Medulla oblongata (tissue), 1 donor: Measurements from ENCODE around the gene UBASH3A.

Source experiments
- DNase-seq: peaks from one replicate; pipeline ENCODE4 v3.0.0-alpha.2; 2015; ENCODE audit errors: extremely low spot score

Gene UBASH3A

DNA sequence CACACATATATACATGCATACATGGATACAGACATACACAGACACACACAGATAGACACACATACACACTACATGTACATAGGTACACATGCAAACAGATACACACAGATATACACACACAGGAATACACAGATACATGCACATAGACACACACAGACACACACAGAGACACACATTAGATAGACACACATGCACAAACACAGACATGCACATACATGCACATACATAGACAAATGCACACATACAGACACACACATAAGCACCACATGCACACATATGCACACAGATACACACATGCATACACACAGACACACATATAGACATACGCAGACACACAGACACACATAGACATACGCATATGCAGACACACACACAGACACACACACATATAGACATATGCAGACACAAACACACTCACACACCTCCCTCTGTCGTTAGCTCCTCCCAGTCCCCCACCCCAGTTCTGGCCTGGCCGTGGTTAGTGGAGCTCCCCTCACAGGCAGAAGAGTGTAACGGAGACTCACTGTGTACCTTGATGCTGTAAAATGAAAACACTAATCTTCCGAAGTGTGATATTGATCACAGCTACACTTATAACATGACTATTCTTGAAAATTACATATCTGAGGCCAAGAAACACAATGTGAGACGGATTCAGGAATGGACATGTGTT is 7.6 kb downstream of the UBASH3A start:
- no peak for DNase-seq

DNA sequence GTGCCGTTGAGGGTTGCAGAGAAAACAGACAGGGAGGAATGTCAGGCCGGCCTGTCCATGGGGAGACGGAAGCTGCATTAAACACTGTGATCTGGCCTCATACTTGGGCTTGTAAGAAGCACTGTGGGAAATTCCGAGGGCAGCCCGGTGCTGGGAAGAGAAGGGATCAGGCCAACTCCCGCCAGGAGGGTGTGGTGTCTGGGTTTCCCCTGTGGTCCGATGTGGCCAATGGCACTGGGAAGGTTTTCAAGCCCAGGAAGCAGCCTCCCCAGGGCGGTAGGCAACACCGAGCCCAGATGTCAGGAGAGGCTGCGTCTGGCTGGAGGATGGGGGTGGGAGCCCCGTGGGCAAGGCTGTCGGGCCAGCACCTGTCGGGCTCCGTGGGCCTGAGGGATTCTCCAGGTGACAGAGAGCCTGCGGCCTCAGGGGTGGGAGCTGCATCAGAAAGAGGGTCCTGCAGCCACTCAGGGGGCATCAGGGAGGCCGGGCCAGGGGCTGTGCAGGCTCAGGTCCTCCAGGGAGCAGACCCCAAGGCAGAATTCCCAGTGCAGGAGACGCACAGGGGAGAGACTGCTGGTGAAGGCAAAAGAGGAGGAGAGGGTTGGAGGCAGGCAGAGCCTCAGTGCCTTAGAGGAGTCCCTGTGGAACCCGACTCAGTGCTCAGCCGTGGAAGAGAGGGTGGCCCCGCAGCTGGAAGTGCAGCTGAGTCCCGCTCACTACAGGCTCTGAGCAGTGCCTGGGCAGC is 8.4 kb downstream of the UBASH3A start:
- DNase-seq, result no peak

DNA sequence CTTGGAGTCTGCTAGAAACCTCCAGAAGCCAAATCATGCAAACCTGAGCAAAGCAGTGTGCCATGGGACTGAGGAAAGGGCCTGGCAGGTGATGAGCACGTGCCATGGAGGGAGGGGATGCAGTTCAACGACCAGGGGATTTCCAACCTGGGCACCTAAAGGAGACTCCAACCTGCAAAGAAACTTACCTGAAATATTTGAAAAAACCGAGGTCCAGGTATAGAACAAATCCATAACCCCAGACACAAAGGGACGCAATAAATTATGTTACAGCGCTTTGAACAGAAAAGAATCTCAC is 8.9 kb downstream of the UBASH3A start:
- DNase-seq, result no peak

DNA sequence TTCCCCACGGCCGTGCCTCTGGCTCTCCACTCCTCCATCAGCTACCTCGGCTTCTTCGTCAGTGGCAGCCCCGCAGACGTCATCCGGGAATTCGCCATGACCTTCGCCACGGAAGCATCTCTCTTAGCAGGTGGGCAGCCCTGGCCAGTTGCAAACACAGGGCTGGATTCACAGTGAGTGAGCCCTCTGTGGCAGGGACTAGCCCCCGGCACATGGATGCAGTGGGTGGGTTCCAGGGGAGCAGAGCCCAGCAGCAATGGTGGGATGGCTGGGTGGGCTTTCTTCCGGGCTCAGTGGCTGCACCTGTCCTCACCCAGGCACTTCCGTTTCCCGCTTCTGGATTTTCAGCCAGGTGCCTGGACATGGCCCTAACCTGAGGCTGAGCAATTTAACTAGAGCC is 9.4 kb downstream of the UBASH3A start:
- no peak for DNase-seq

DNA sequence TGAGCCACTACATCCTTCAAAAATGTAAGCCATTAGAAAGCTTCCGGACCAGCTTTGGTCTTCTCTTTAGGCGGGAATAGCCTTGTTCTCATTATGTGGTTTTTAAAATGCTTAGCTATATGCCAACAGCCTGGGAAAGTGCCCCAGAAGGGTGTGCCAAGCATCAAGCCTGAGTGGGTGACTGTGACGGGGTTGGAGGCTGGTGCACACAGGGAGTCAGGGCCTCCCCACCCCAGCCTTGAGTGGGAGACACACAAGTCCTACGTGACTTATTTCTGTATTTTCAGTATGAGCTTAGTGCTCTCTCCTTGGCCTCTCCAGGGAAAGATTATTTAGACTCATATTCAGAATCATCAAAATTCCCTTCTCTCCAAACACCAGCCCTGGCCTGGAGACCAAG is 9.8 kb downstream of the UBASH3A start:
- DNase-seq, result no peak

DNA sequence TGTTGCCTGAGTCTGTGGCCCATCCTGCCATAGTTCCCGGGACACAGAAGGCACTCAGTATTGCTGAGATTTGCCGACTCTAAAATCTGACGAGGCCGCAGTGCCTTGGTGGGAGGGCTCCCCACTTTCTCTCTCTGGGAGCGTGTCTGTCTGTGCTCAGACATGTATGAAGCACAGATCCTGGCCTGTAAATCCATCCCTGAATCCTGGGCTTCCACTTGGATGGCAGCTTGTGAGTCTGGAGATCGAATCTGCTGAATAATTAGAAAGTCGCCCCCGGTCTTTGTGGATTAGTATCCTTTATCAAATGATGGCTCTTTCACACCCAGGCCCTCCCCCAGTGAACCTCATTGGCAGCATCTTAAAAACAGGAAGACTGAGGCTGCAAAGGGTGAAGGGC is 10.4 kb downstream of the UBASH3A start:
- DNase-seq, result no peak

DNA sequence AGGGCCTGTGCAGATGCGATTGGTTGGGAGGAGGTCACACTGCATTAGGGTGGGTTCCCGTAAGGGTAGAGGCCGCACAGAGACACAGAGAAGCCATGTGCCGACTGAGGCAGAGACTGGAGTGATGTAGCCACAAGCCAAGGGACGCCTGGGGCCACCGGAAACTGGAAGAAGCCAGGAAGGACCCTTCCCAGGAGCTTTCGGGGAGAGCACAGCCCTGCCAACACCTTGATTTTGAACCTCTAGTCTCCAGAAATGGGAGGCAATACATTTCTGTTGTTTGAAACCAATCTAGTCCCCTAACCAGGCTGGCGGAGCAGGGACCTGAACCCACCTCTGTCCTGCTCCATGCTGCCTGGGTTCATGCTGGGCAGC is 10.8 kb downstream of the UBASH3A start:
- DNase-seq, result no peak

DNA sequence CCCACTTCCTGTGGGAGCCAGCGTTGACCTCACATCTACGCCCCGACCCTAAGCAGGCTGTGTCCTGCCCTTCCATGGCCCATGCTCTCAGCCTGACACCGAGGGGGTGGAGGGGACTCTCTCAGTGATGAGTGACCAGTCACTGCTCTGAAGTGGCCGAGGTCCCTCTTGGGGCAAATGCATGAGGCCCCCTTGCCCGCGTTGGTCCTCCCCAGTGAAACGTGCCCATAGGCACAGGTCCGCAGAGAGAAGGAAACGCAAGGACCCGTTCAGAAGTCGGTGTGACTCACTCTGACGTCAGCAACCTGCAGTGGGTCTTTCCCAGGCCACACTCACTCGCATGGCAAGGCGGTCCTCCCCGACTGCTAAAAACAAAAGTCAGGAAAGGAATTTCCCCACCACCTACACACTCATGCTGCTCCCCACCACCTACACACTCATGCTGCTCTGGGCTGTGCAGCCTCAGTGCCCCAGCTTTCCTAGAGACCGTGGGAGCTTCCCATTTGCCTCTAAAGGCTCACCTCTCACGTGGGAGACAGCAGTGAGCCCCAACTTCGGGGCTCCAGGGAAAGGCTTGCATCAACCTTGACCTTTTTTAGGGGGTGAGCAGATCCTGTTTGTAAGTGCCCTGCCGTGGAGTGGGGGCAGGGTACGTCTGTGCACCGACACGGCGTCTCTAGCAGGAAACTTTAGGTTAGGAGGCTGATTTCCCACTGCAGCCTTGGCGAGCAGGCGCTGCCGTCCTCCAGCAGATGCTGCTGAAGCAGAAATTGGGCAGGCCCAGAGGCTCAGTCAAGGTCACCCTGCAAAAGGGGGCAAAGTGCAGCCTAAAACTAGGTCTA is 11.4 kb downstream of the UBASH3A start:
- DNase-seq, result no peak

DNA sequence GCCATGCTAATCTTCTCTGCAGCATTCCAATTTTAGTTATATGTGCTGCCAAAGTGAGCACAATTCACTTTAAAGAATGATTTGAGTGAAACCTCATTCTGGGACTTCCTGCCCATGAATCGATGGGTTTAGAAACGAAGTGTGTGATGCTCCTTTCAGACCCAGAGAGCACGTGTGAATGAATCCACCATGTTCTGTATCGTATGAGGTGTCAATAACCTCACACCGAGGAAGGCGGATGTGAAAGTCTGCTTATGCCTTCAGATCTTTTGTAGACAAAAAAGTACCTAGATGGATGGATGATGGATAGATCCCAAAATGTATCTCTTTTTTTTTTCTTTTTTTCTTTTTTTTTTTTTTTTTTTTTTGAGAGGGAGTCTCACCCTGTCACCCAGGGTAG is 13.8 kb downstream of the UBASH3A start:
- no peak for DNase-seq

DNA sequence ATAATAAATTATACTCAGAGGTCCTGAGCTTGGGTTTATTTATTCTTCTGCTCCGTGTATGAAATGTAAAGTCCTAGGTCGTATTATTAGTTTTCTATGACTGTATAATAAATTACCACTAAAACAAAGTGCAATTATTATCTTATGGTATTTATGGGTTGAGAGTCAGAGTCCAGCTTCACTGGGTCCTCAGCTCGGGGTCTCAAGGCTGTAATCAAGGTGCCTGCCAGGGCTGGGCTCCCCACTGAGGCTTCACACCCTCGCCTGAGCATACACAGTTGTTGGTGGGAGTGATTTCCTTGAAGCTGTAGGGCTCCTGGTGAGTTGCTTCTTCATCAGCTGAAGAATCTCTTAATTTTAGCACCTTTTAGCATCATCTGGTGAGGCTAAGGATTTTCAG is 15.2 kb downstream of the UBASH3A start:
- DNase-seq, result no peak

DNA sequence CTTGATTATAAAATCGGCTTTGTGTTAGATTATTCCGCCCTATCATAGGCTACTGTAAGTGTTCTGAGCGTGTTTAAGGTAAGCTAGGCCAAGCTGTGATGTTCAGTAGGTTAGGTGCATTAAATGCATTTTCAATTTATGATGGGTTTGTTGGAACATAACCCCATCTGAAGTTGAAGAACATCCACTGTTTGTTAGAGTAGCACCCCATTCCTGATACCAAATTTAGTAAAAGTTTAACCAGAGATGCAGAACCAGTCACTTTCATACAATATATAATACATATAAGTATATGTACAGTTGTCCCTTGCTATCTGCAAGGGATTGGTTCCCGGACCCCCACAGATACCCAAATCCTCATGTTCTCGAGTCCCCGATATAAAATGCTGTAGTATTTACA is 16.1 kb downstream of the UBASH3A start:
- no peak for DNase-seq

DNA sequence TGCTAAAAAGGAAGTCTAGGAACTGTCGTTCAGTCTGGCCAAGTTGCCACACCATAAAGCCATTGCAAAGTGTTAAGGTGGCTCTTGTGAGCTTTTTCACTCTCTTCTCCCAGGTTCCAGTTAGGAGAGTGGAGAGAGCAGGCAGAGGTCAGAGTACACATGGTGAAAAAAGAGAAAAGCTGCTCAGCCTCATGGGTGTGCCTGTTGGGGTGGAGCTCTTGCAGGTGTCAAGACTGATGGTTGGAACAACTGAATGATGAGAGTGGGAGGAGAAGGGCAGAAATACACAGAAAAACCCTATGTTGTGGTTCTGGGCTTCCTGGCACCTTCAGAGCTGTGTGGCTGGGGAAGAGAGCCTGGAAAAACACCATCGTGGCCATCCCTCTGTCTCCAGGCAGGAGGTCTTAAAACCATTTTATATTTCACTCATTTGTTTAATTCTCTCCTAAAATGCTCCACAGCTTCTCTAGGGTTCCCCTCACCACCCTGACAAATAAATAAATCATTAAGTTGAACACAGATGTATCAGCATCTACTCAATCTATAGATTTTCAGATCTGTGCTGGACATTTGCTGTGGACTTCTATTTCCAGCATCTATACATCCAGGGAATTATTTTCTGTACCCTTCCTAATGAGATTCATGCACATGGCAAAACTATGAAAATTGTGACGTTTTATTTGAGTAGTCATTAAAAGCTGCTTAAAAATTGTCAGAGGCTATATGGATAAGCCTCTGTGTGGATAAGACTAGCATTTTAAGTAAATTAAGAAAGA is 17.5 kb downstream of the UBASH3A start:
- no peak for DNase-seq

DNA sequence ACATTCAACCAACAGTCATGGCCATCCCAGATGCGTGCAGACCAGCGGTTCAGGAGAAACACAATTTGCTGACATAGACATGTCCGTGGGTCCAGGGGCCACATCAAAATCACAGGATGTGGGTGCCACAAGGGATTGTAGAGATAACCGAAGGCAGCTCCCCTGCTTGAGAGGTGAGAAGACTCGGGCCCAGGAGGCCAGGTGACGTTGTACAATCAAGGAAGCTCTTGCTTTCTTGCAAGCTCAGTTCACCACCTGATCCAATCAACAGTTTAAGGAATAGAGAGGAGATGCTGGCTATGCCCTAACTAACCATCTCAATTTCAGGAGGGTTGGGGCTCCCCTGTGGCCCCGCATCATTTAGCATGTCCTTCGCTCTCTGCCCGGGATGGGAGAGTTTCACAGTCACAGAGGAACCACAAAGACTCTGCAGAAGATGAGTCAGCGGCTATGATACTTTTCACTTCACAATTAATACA is 19.5 kb downstream of the UBASH3A start:
- no peak for DNase-seq

DNA sequence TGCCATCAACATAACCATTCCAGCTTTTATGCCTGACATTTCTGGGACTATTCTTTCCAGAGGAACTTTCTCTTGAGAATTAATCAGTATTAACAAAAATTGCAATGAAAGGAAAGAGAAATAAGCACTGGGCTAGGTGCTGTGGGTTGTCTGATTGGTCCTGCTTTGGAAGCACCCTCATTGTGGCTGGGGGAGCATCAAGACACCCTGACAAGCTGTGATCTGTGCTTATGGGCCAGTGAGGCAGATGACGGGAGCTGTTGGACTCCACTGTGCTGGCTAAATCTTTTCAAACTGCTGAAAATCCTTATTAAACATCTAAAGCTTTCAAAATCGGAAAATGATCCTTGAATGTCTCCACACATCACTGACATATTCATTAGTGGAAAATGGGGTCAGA is 20.0 kb downstream of the UBASH3A start:
- DNase-seq, result no peak

DNA sequence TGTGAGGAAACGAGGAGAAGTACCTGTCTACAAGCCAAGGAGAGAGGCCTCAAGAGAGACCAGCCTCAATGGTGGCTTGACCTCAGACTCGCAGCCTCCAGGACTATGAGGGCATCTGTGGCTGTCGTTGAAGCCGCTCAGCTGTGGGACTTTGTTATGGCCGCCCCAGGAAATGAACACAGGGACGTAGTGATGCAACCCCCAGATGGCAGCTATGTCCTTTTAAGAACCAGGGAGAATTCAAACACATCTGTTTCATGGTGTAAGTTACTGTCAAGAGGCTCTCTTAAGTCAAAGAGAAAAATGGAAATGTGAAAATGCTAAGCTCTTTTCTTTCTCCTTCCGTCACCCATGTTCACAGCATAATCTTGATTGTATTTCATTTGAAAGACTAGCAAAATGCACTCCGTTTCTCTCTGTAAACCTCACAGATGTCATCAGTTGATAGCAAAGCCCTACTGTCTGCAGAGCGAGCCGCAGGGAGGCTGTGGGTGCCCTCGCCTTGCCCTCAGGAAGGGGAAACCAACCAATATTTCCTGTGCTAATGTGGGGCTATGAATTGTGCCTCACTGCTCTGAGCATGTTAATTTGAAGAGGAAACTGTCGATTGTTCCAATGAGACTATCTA is 21.3 kb downstream of the UBASH3A start:
- DNase-seq, result no peak

DNA sequence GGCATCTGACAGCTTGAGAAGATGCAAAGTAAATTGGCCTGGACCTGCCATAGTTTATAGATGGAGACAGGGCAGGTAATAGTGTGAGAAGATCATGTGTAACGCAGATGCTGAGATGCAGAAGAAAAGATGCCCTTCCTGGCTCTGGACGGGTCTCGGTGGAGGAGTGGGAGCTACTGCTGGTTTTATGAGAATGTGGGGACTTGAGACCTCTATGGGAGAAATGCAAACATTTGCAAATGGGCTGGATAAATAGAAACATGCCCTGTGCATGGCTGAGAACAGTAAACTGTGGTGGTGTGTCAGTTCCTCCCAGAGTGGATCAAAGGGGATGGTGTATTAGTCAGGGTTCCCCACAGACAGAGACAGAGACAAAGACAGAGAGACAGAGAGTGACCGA is 21.9 kb downstream of the UBASH3A start:
- DNase-seq, result no peak

DNA sequence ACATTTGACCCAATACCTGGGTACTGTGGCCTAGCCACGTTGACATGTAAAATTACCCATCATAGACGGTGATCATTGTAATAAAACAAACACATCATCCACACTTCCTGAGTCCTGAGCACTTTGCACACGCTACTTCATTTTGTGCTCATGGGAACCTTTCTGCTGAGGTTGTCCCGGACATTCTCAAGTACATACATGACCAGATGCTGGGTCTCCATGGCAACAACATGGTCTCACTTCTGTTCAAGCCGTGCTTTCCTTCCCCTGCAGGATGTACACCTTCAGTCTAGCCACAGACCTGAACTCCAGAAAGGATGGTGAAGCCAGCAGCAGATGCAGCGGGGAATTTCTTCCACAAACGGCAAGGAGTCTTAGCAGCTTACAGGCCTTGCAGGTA is 22.7 kb downstream of the UBASH3A start:
- DNase-seq, result no peak

DNA sequence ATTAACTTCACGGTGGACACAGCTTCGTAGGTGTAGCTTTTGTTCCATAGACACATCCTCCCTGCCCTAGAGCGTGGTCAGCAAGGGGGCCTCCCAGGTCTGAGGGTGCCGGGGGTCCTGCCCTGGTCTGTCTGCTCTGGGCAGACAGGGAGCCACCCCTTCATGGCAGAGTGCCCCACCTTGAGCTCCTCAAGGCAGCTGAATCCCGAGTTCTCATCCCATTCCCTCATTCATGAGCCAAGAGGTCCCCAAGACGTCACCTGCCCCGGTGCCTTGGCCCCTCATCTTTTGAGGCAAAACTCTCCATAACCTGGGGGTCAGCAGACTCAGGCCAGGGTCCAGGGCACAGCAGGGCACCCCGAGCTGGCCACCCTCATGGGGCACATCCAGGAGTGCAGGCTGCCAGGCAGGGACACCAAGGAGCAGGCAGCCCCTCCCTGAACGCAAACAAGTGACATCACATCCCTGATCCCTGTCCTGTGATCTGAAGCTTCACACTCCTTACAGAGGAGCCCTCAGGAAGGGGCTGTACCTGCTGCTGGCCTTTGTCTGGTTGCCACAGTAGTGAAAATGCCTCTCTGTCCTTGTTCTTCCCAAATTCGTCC is 23.3 kb downstream of the UBASH3A start:
- no peak for DNase-seq

DNA sequence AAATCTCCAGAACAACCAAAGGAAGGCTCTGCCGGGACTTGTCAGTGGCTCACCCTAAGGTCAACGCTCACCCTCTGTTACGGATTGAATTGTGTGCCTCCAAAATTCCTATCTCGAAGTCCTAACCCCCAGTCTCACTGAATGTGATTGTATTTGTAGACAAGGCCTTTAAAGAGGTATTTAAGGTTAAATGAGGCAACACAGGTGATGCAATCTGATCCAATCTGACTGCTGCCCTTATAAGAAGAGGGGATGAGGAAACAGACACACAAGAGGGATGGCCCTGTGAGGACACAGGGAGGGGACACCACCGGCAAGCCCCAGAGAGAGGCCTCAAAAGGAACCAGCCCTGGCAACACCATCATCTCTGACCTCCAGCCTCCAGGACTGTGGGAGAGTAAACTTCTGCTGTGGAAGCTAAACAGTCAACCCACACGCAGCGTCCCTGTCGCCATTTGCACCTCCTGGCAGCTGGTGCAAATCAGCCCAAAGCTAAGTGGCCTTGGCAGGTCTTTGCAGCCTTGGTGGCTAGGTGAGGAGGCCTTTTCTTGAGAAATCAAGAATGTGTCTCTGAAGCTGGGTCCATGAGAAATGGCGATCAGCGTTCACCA is 24.2 kb downstream of the UBASH3A start:
- DNase-seq, result no peak

DNA sequence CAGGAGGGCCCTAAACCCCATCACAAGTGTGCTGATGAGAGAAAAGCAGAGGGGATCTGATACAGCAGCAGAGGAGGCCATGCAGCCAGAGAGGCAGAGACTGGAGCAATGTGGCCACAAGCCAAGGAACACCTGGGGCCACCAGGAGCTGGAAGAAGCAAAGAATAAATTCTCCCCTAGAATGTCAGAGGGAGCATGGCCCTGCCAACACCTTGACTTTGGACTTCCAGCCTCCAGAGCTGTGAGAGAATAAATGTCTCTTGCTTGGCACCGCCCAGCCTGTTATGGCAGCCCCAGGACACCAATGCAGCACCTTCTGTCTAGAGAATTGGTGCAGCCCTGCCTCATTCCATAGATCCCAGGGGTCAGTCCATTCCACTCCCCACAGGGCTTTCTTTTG is 25.3 kb downstream of the UBASH3A start:
- DNase-seq, result no peak

DNA sequence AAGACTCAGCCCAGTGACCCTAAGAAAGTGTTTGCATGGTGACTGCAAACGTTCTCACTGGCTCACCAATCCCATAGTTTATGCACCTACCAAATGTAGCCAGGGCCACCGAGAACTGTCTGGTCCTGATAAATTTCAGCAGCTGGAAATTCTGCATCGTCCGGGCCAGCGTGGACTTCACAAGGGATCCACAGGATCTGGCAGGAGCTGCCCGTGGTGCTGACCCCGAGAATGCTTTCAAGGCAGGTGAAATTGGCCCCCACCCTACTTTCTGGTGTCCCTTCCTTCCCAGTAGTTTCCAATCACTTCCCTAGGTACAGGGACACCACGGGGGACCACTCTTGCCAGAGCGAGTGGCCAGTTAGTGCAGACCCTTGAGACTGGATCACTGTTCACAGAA is 26.2 kb downstream of the UBASH3A start:
- DNase-seq, result no peak
